B cell (primary cell): Measurements from ENCODE around the gene CACNA2D3. TPM values are rescaled to one million over a fixed set of nuclear protein-coding genes. Genes with fewer than 3 reads are reported as not detected.

Experiments
- ATAC-seq: fragments of 200-7000 bp; cut with Tn5 transposase; one replicate; pipeline ENCODE4 v1.10.0; 2021; ENCODE audit warnings: low read depth, mild to moderate bottlenecking, moderate number of reproducible peaks, moderate library complexity
- CTCF ChIA-PET: fragments of 350-600 bp; sonication (Branson Sonifier 250); formaldehyde crosslinking; loops from one replicate; lab custom pipeline; 2021; ENCODE audit warnings: antibody characterized with exemption, inconsistent platforms; lab: Charles Lee
- POLR2A ChIA-PET: fragments of 350-600 bp; sonication (Branson Sonifier 250); formaldehyde crosslinking; loops from one replicate; lab custom pipeline; 2021; ENCODE audit warnings: antibody characterized with exemption; lab: Charles Lee
- DNase-seq: peaks from one replicate; pipeline ENCODE4 v3.0.0; 2013
- H2AFZ ChIP-seq: 2 replicates; pipeline ENCODE4 v1.6.1; 2012; ENCODE audit warnings: mild to moderate bottlenecking, low read depth, low read length; ENCODE audit not compliant: insufficient read depth, poor library complexity, severe bottlenecking
- H3K27ac ChIP-seq, 2 donors: 1 replicate in 1 of 2; 2 replicates in 1 of 2; pipeline ENCODE4 v1.5.1; 2012 to 2013; ENCODE audit warnings: low read length in 2 of 2, mild to moderate bottlenecking in 2 of 2, moderate library complexity in 1 of 2
- H3K27me3 ChIP-seq, 4 experiments: fragments of 200-600 bp in 1 of 4; sonication (generic) in 1 of 4; replicated peaks in 1 of 4; 1 replicate in 2 of 4; 2 replicates in 2 of 4; pipeline versions ENCODE4 v1.6.1 to v1.7.0; 2013 to 2016; ENCODE audit warnings: low read length in 3 of 4, mild to moderate bottlenecking in 2 of 4, mixed read lengths in 1 of 4, moderate library complexity in 1 of 4; ENCODE audit not compliant: insufficient read depth in 4 of 4, control insufficient read depth in 3 of 4; ENCODE audit errors: control extremely low read depth in 1 of 4
- H3K36me3 ChIP-seq, 2 experiments: replicated peaks in 1 of 2; 1 replicate in 1 of 2; 2 replicates in 1 of 2; pipeline versions ENCODE4 v1.6.1 to v1.7.1; 2013; ENCODE audit warnings: low read length in 1 of 2; ENCODE audit not compliant: insufficient read depth in 2 of 2, control insufficient read depth in 1 of 2; ENCODE audit errors: control extremely low read depth in 1 of 2, extremely low read depth in 1 of 2
- H3K4me1 ChIP-seq, 2 donors: fragments of 200-600 bp in 1 of 2; sonication (generic) in 1 of 2; 1 replicate in 1 of 2; 2 replicates in 1 of 2; pipeline versions ENCODE4 v1.5.1 to v1.6.1; 2013 to 2017; ENCODE audit warnings: low read length in 2 of 2; ENCODE audit not compliant: control insufficient read depth in 2 of 2, insufficient read depth in 2 of 2
- H3K4me2 ChIP-seq: replicated peaks from 2 replicates; pipeline ENCODE3; 2012; ENCODE audit warnings: mild to moderate bottlenecking, low read depth, low read length; ENCODE audit not compliant: poor library complexity, severe bottlenecking
- H3K4me3 ChIP-seq, 5 experiments: fragments of 200-600 bp in 1 of 5; sonication (generic) in 1 of 5; 1 replicate in 3 of 5; 2 replicates in 2 of 5; pipeline versions ENCODE4 v1.5.1 to v1.7.0; 2011 to 2016; ENCODE audit warnings: low read length in 4 of 5, mild to moderate bottlenecking in 4 of 5, low read depth in 2 of 5, control low read depth in 1 of 5, moderate library complexity in 1 of 5; ENCODE audit not compliant: insufficient read depth in 1 of 5; ENCODE audit errors: control extremely low read depth in 1 of 5, extremely low read depth in 1 of 5
- H3K79me2 ChIP-seq: fragments of 200-600 bp; sonication (generic); one replicate; pipeline ENCODE4 v1.6.0; 2016; ENCODE audit warnings: low read length; ENCODE audit not compliant: control insufficient read depth, insufficient read depth
- H3K9ac ChIP-seq: fragments of 200-600 bp; sonication (generic); 2 replicates; pipeline ENCODE4 v1.6.1; 2017; ENCODE audit warnings: mild to moderate bottlenecking, low read length, moderate library complexity
- H3K9me3 ChIP-seq, 3 donors: one replicate each; pipeline versions ENCODE4 v1.6.1 to v1.7.1; 2013; ENCODE audit warnings: low read length in 2 of 3; ENCODE audit not compliant: control insufficient read depth in 2 of 3, insufficient read depth in 1 of 3; ENCODE audit errors: control extremely low read depth in 1 of 3
- H4K20me1 ChIP-seq: 2 replicates; pipeline ENCODE4 v1.6.0; 2012; ENCODE audit warnings: mild to moderate bottlenecking, low read length; ENCODE audit not compliant: insufficient read depth, control insufficient read depth, poor library complexity, severe bottlenecking
- H3K27ac Mint-ChIP-seq: one replicate; pipeline ENCODE4 v1.8.0; 2021; ENCODE audit warnings: mixed read lengths
- H3K27me3 Mint-ChIP-seq: one replicate; pipeline ENCODE4 v1.8.0; 2021; ENCODE audit warnings: mixed read lengths
- H3K4me1 Mint-ChIP-seq: one replicate; pipeline ENCODE4 v1.8.0; 2021; ENCODE audit warnings: mixed read lengths
- H3K4me3 Mint-ChIP-seq: one replicate; pipeline ENCODE4 v1.8.0; 2021; ENCODE audit warnings: mixed read lengths
- H3K9me3 Mint-ChIP-seq: one replicate; pipeline ENCODE4 v1.8.0; 2022; ENCODE audit warnings: mixed read lengths; ENCODE audit not compliant: insufficient read depth
- EZH2 ChIP-seq: IDR thresholded peaks from 2 replicates; pipeline ENCODE4 v1.6.1; 2012; ENCODE audit warnings: borderline replicate concordance, low read depth, mild to moderate bottlenecking, moderate library complexity, low read length; ENCODE audit not compliant: insufficient read depth, poor library complexity, severe bottlenecking
- WGBS: methylation state at CpG from one replicate; pipeline ENCODE4 v1.1.5; 2013; ENCODE audit warnings: missing lambda C conversion rate; ENCODE audit not compliant: insufficient coverage; 5-methylcytosine and 5-hydroxymethylcytosine counted together
- intact Hi-C: fragments of 100-400 bp; cut with micrococcal nuclease; formaldehyde crosslinking; loops from one replicate; pipeline ENCODE4 v1.10.0; 2022
- polyA plus RNA-seq: library from polyadenylated mRNA; depleted of rRNA; stranded (reverse); fragments of >200 nt; gene quantifications from 2 replicates; pipeline ENCODE4 v1.2.3, GENCODE V29; 2012
- total RNA-seq, 2 donors: library from RNA; stranded (reverse); fragments of 120-200 nt in 1 of 2; gene quantifications; 1 replicate in 1 of 2; 2 replicates in 1 of 2; pipeline versions ENCODE4 v1.2.3 to v1.2.4, GENCODE V29; 2013 to 2022
- TF ChIP-seq, protein P1 (sequence below): fragments of 200-600 bp; IDR thresholded peaks from one replicate; pipeline ENCODE4 v1.8.0; 2022; ENCODE audit warnings: antibody characterized with exemption, mild to moderate bottlenecking

Gene CACNA2D3
- total and polyA plus RNA-seq, 2 donors (not counting 1 experiment from before 2014, with no cell fraction given): not detected

DNA sequence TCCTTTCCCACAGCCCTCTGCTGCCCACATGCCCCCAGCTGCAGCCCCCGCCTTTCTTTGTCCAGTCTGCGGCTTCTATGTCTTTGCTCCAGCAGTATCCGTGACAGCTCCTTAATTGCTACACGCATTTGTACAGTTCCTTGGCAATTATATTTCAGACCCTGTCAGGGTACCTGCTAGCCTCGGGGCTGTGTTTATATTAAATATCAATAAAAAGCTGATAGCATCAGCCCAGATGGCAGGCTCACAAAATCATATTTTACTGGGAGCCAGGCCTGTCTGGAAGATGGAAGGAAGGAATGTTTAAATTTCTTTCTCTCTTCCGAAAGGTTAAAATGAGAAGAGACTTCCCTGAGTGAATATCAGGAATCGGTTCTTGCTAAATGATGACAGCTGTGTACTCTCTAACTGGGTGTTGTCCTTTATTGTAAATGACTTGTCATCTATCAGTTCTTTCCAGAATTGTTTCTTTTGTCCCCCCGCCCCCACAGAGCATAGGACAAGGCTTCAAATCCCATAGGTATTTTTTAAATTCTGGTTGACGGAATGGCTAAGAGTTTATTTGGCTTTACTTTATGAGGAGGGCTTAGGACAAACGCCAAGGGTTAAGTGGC, 427.4 kb downstream of the CACNA2D3 start:
- Histone ChIP-seq H3K27me3 (no peaks in the 10 kb centered on the region), H3K4me1 (no peaks in the 10 kb centered on the region), H3K9me3 (peaks cover 0 to 13% (median 0%) of the 10 kb centered on the region in 3 donors), H3K27ac (no peak overlapping the region), H3K4me3 (no peak overlapping the region), H3K36me3 (no peaks in the 10 kb centered on the region), H2AFZ (no peak overlapping the region), H4K20me1 (no peaks in the 10 kb centered on the region), H3K79me2 (no peaks in the 10 kb centered on the region), H3K9ac (no peak overlapping the region), H3K4me2 (no peak overlapping the region)
- Mint-ChIP-seq H3K27ac (no peak overlapping the region), H3K4me3 (no peak overlapping the region), H3K9me3 (peaks cover 2% of the 10 kb centered on the region), H3K4me1 (no peaks in the 10 kb centered on the region), H3K27me3 (peaks cover 6% of the 10 kb centered on the region)
- ChIA-PET CTCF (no interaction called here), POLR2A (no interaction called here)
- intact Hi-C loops: no loop called here
- no peak for ATAC-seq
- TF ChIP-seq EZH2: no peak
- TF ChIP-seq, protein P1, sequence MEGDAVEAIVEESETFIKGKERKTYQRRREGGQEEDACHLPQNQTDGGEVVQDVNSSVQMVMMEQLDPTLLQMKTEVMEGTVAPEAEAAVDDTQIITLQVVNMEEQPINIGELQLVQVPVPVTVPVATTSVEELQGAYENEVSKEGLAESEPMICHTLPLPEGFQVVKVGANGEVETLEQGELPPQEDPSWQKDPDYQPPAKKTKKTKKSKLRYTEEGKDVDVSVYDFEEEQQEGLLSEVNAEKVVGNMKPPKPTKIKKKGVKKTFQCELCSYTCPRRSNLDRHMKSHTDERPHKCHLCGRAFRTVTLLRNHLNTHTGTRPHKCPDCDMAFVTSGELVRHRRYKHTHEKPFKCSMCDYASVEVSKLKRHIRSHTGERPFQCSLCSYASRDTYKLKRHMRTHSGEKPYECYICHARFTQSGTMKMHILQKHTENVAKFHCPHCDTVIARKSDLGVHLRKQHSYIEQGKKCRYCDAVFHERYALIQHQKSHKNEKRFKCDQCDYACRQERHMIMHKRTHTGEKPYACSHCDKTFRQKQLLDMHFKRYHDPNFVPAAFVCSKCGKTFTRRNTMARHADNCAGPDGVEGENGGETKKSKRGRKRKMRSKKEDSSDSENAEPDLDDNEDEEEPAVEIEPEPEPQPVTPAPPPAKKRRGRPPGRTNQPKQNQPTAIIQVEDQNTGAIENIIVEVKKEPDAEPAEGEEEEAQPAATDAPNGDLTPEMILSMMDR: no peak
- no peak for DNase-seq
- WGBS: 96% methylated on average over 6 of the region's 10 CpGs

DNA sequence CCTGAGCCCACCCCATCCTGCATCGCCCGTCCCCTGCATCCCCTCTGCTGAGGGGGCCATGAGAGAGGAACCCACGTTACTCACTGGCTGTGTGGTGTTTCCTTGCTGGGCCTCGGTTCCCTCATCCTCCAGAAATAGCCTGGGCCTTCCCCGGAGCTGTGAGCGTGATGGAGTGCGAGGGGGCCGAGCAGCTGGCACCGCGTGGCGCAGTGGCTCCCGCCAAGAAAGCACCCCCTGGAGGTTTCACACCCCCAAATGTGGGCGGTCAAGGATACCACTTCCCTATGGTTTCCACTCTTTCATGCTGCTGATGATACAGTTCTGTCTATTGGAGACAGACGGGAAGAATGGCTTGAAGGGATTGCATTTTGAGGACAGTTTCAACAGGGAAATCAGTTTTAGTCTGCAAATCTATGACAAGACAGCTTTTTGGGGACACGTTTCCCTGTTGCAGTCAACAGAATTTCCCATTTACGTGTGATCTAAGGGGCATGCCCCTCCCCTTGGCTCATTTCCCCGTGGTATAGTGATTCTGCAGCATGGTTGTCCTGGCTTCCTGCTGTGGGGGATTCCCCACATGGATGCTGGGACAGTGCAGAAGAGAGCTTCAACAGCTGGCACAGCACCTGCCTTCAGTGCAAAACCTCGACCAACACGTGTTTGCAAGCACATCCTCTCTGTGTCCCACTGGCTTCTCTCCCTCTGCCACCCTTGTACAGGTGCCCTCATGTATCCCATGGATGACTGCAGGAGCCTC, 428.0 kb downstream of the CACNA2D3 start:
- CTCF ChIA-PET: no interaction called here
- H3K4me3 Mint-ChIP-seq: no peak overlapping the region
- H4K20me1 ChIP-seq: no peaks in the 10 kb centered on the region
- intact Hi-C loops: no loop called here
- TF ChIP-seq, protein P1: no peak
- no peak for TF ChIP-seq EZH2
- H3K79me2 ChIP-seq: no peaks in the 10 kb centered on the region
- no peak overlapping the region for H3K27ac Mint-ChIP-seq
- no peaks in the 10 kb centered on the region for H3K4me1 ChIP-seq
- peaks cover 0 to 13% (median 0%) of the 10 kb centered on the region in 3 donors for H3K9me3 ChIP-seq
- peaks cover 6% of the 10 kb centered on the region for H3K27me3 Mint-ChIP-seq
- no peaks in the 10 kb centered on the region for H3K27me3 ChIP-seq
- H2AFZ ChIP-seq: no peak overlapping the region
- H3K27ac ChIP-seq: no peak overlapping the region
- H3K4me2 ChIP-seq: no peak overlapping the region
- peaks cover 2% of the 10 kb centered on the region for H3K9me3 Mint-ChIP-seq
- H3K9ac ChIP-seq: no peak overlapping the region
- no peaks in the 10 kb centered on the region for H3K4me1 Mint-ChIP-seq
- POLR2A ChIA-PET: no interaction called here
- DNase-seq (no peak), ATAC-seq (no peak)
- no peaks in the 10 kb centered on the region for H3K36me3 ChIP-seq
- H3K4me3 ChIP-seq: no peak overlapping the region
- 84% methylated on average over 18 of the region's 19 CpGs for WGBS
